Measurements from ENCODE around the gene ITIH3. TPM values are rescaled to one million over a fixed set of nuclear protein-coding genes. Genes with fewer than 3 reads are reported as not detected.
A peak's percentile ranks its signal among the peaks of the same experiment; 100 is the strongest.
"Not testable (repeated sequence)": the region's sequence is repeated elsewhere in the genome, so short reads cannot be mapped to it uniquely, and the experiment has no call there.

ITIH3 gene
- total RNA-seq, 4 donors from 2014 or later, result 3.6 to 4.1 TPM; not detected in 2

DNA sequence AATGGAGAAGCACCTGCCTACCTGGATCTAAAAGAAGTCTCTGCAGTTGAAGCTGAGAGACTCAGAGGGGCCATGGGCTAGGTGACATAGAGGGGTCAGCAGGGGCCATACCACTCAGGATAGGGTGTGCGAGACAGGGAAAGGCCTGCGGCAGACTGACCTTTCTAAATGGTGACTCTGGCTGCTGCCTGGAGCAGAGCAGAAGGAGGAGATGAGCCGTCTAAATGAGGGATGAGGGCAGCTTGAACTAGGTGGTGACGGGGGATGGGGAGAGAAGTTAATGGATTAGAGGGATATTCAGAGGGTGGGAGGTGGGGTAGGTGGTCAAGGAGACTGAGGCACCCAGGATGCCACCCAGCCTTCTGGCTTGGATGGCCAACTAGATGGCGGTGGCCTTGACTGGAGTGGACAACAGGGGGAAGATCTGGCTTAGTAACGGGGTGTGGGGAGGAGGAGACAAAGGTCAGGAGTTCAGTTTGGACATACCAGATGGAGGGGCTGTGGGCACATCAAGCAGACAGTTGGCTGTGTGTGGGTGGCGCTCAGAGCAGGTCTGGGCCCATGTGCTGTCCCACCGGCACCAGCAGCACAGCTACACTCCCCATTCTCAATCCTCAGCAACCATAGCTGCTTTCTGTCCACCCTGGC, 20.4 kb upstream of the ITIH3 start:
- H3K36me3 ChIP-seq, result no peaks in the 10 kb centered on the region
- TF ChIP-seq, protein P1, sequence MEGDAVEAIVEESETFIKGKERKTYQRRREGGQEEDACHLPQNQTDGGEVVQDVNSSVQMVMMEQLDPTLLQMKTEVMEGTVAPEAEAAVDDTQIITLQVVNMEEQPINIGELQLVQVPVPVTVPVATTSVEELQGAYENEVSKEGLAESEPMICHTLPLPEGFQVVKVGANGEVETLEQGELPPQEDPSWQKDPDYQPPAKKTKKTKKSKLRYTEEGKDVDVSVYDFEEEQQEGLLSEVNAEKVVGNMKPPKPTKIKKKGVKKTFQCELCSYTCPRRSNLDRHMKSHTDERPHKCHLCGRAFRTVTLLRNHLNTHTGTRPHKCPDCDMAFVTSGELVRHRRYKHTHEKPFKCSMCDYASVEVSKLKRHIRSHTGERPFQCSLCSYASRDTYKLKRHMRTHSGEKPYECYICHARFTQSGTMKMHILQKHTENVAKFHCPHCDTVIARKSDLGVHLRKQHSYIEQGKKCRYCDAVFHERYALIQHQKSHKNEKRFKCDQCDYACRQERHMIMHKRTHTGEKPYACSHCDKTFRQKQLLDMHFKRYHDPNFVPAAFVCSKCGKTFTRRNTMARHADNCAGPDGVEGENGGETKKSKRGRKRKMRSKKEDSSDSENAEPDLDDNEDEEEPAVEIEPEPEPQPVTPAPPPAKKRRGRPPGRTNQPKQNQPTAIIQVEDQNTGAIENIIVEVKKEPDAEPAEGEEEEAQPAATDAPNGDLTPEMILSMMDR (IDR thresholded peaks at IDR 0.05), result no peak
- TF ChIP-seq POLR2A (IDR thresholded peaks at IDR 0.05), result no peak
- DNase-seq, result no peak
- no peaks in the 10 kb centered on the region for H3K9me3 ChIP-seq
- peaks cover 0 to 15% (median 3%) of the 10 kb centered on the region in 4 donors for H3K4me1 ChIP-seq
- no peak overlapping the region for H3K4me3 ChIP-seq
- no peak overlapping the region for H3K27ac ChIP-seq
- H3K27me3 ChIP-seq, result no peaks in the 10 kb centered on the region

DNA sequence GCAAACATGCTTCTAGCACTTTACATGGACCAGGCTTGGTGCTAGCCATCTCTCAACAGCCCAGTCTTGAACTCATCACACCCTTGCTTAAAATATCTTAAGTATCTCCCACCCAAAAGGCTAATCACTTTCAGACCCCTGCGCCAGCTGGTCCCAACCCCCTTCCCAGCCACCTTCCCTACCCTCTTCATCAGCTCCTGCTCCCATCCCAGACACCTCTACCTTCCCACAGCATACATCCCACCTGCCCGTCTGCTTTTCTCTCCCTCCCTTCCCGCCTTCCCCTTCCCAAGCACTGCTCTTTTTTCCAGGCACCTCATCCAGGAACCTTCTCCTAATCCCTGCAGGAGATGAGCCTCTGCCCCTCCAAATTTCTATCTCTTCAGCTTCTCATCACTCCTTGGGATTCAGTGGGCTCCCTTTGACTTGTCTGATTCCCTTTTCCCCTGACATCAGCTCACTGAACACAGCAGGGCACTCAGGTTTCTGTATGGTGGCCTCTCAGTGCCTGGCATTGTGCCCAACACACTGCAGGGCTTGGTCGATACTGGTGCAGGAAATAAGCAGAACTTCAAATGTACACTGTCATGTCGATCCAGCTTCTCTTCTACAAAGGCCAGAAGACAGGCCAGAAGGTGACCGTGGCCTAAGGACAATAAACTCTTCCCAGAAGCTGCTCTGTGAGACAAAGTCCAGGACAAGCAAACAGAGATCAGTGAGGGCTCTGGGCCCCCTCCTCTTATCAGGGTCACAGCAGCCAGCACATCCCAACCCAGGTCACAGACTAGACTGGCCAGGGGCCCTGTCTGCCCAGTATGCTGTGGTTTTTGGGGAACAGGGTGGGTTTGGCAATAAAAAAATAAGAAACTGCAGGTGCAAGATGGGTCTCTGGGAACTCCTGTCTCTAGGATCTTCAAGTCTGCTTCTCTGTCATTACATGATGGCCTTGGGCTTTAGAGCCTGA, 19.4 kb upstream of the ITIH3 start:
- no peak overlapping the region for H3K4me3 ChIP-seq
- no peak overlapping the region for H3K27ac ChIP-seq
- no peak for TF ChIP-seq POLR2A (IDR thresholded peaks at IDR 0.05)
- TF ChIP-seq, protein P1 (IDR thresholded peaks at IDR 0.05), result no peak
- peak in 1 of 3 donors; percentile 48 for DNase-seq
- H3K9me3 ChIP-seq, result no peaks in the 10 kb centered on the region
- H3K4me1 ChIP-seq, result peaks cover 0 to 5% (median 0%) of the 10 kb centered on the region in 4 donors
- no peaks in the 10 kb centered on the region for H3K27me3 ChIP-seq
- no peaks in the 10 kb centered on the region for H3K36me3 ChIP-seq

DNA sequence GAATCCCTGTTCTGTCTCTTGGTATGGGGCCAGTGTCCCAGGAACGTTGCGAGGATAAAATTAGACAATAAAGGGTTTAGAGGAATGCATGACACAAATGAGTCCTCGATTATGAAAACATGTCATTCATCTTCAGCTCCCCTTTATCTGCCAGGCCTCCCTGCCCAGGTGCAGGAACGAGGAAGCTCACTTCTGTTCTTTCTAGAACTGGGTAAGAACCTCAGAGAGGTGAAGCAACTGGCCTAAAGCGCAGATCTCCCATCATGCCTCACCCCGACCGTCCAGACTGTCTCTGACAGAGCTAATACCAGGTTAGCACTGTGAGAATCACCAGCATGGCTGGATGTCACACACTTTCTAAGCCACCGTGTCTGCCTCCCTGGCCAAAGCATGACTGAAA, 18.7 kb upstream of the ITIH3 start:
- TF ChIP-seq POLR2A (IDR thresholded peaks at IDR 0.05), result no peak
- TF ChIP-seq, protein P1 (IDR thresholded peaks at IDR 0.05), result no peak
- H3K4me1 ChIP-seq, result peaks cover 0 to 5% (median 0%) of the 10 kb centered on the region in 4 donors
- H3K4me3 ChIP-seq, result no peak overlapping the region
- no peak overlapping the region for H3K27ac ChIP-seq
- no peaks in the 10 kb centered on the region for H3K27me3 ChIP-seq
- no peak for DNase-seq
- no peaks in the 10 kb centered on the region for H3K36me3 ChIP-seq
- H3K9me3 ChIP-seq, result no peaks in the 10 kb centered on the region

- not testable (repeated sequence) for H3K36me3 ChIP-seq, H3K9me3 ChIP-seq, H3K27me3 ChIP-seq, H3K4me3 ChIP-seq, H3K4me1 ChIP-seq, H3K27ac ChIP-seq, DNase-seq
Observed at GRCh38 chr3:52776486-52776885, 18.1 kb upstream of the ITIH3 start.

- Histone ChIP-seq H3K9me3 (no peaks in the 10 kb centered on the region), H3K4me3 (no peak within 1 kb of the TSS), H3K27ac (no peak within 1 kb of the TSS), H3K36me3 (no peaks in the 10 kb centered on the region), H3K4me1 (no peaks in the 10 kb centered on the region), H3K27me3 (no peaks in the 10 kb centered on the region)
- DNase-seq, result no peak
- TF ChIP-seq POLR2A (IDR thresholded peaks at IDR 0.05), result no peak
- TF ChIP-seq, protein P1 (IDR thresholded peaks at IDR 0.05), result no peak
Observed at GRCh38 chr3:52777127-52777958, 17.3 kb upstream of the ITIH3 start, which contains the start of gene ITIH1. TSS of gene ITIH1 (plus strand) at chr3:52777599. CDS start at chr3:52777616, 17 bp downstream.

All from Peyer's patch (tissue), 4 donors.